ENCODE data around the gene FBN2.

FBN2 gene

DNA sequence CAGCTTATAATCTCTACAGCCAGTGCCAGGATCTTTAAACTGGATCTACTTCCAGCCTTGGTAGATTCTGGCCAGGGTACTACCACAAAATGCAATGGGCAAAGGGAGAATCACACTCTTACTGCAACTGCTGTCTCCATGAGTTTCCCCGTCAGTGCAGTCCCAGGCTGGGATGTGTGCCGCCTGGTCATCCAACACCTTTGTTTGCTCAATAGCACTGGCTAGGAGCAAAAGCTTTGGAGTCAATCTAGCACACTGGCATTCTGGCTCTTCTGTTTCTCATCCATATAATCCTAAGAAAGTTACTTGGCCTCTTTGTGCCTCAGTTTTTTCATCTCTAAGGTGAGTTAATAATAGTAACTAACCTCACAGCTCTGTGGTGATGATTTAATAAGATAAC lies 96.9 kb downstream of the FBN2 start:
- Histone ChIP-seq H3K4me2 (ENCODE audit: low read depth, low read length, poor library complexity, severe bottlenecking) (no peak overlapping the region), H3K79me2 (ENCODE audit: insufficient read depth, low read length) (no peaks in the 10 kb centered on the region), H3K36me3 (ENCODE audit: insufficient read depth, low read length) (no peaks in the 10 kb centered on the region), H3K9me2 (replicated peaks; ENCODE audit: low read depth, low read length) (no peaks in the 10 kb centered on the region), H3K9me3 (ENCODE audit: insufficient read depth, low read depth, low read length) (no peaks in the 10 kb centered on the region), H2AFZ (ENCODE audit: low read length) (no peak overlapping the region), H3K9ac (ENCODE audit: low read depth, low read length, poor library complexity, severe bottlenecking) (no peak overlapping the region), H3F3A (ENCODE audit: low read depth) (no peaks in the 10 kb centered on the region), H4K20me1 (ENCODE audit: insufficient read depth, low read length, poor library complexity, severe bottlenecking) (no peaks in the 10 kb centered on the region), H3K27me3 (ENCODE audit: insufficient read depth, low read length, poor library complexity, severe bottlenecking) (no peaks in the 10 kb centered on the region), H3K4me1 (ENCODE audit: insufficient read depth, low read length, poor library complexity, severe bottlenecking) (no peaks in the 10 kb centered on the region), H3K4me3 (ENCODE audit: low read length, poor library complexity, severe bottlenecking) (no peak overlapping the region)
- TF ChIP-seq, protein P1, sequence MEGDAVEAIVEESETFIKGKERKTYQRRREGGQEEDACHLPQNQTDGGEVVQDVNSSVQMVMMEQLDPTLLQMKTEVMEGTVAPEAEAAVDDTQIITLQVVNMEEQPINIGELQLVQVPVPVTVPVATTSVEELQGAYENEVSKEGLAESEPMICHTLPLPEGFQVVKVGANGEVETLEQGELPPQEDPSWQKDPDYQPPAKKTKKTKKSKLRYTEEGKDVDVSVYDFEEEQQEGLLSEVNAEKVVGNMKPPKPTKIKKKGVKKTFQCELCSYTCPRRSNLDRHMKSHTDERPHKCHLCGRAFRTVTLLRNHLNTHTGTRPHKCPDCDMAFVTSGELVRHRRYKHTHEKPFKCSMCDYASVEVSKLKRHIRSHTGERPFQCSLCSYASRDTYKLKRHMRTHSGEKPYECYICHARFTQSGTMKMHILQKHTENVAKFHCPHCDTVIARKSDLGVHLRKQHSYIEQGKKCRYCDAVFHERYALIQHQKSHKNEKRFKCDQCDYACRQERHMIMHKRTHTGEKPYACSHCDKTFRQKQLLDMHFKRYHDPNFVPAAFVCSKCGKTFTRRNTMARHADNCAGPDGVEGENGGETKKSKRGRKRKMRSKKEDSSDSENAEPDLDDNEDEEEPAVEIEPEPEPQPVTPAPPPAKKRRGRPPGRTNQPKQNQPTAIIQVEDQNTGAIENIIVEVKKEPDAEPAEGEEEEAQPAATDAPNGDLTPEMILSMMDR (conservative IDR thresholded peaks at IDR 0.05; ENCODE audit: low read length), result no peak
- no peak for TF ChIP-seq EZH2phosphoT487 (IDR thresholded peaks at IDR 0.05; ENCODE audit: borderline replicate concordance)

DNA sequence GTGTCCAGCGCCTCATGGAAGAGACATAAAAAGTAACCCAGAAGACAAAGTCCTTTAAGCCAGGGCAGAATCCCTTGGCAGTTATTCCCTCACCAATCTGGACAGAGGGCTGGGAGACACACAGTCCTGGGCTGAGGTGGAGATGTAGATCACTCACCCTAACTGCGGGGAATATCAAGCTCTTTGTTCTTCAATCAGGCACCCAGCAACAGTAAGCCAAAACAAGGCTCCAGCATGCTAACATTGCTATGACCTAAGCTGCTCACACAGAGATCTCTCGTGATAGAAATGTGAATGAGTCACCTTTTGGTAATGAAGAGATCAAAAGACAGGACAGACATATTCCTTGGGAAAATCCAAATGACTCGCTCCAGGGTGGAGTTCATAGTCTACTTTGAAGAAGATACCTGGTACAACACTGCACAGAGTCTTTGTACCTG lies 101.3 kb downstream of the FBN2 start:
- Histone ChIP-seq H3K9me2 (replicated peaks; ENCODE audit: low read depth, low read length) (no peaks in the 10 kb centered on the region), H3K4me1 (ENCODE audit: insufficient read depth, low read length, poor library complexity, severe bottlenecking) (no peaks in the 10 kb centered on the region), H3K27me3 (ENCODE audit: insufficient read depth, low read length, poor library complexity, severe bottlenecking) (no peaks in the 10 kb centered on the region), H3K79me2 (ENCODE audit: insufficient read depth, low read length) (no peaks in the 10 kb centered on the region), H3K36me3 (ENCODE audit: insufficient read depth, low read length) (no peaks in the 10 kb centered on the region), H3K4me2 (ENCODE audit: low read depth, low read length, poor library complexity, severe bottlenecking) (no peak overlapping the region), H3K9me3 (ENCODE audit: insufficient read depth, low read depth, low read length) (no peaks in the 10 kb centered on the region), H3F3A (ENCODE audit: low read depth) (no peaks in the 10 kb centered on the region), H2AFZ (ENCODE audit: low read length) (no peak overlapping the region), H4K20me1 (ENCODE audit: insufficient read depth, low read length, poor library complexity, severe bottlenecking) (no peaks in the 10 kb centered on the region), H3K9ac (ENCODE audit: low read depth, low read length, poor library complexity, severe bottlenecking) (no peak overlapping the region), H3K4me3 (ENCODE audit: low read length, poor library complexity, severe bottlenecking) (no peak overlapping the region)
- TF ChIP-seq, protein P1 (conservative IDR thresholded peaks at IDR 0.05; ENCODE audit: low read length), result no peak
- no peak for TF ChIP-seq EZH2phosphoT487 (IDR thresholded peaks at IDR 0.05; ENCODE audit: borderline replicate concordance)

DNA sequence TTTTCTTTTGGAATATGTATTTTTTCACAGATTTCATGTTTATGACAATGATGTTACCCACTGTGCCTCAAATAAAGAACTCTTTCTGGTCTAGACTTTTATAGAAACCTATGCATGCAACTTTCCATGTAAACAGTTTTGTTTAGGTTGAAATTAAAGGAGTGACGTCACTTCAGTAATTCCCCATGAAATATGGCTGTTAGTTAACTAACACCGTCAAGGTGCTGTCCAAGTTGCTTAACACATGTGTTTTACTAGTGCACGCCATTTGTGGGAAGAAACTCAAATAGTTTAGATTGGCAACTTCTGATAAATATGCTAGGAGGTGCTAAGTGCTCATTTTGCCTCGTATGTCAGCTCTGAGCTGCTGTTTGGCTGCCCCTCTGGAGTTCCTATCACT lies 102.2 kb downstream of the FBN2 start:
- H3K36me3 ChIP-seq (ENCODE audit: insufficient read depth, low read length), result no peaks in the 10 kb centered on the region

More for the DNA sequence above, 102.2 kb downstream of the FBN2 start:
- Histone ChIP-seq H3K27me3 (ENCODE audit: insufficient read depth, low read length, poor library complexity, severe bottlenecking) (no peaks in the 10 kb centered on the region), H3K9me3 (ENCODE audit: insufficient read depth, low read depth, low read length) (no peaks in the 10 kb centered on the region), H2AFZ (ENCODE audit: low read length) (no peak overlapping the region), H4K20me1 (ENCODE audit: insufficient read depth, low read length, poor library complexity, severe bottlenecking) (no peaks in the 10 kb centered on the region), H3K9me2 (replicated peaks; ENCODE audit: low read depth, low read length) (no peaks in the 10 kb centered on the region), H3K4me2 (ENCODE audit: low read depth, low read length, poor library complexity, severe bottlenecking) (no peak overlapping the region), H3F3A (ENCODE audit: low read depth) (no peaks in the 10 kb centered on the region), H3K79me2 (ENCODE audit: insufficient read depth, low read length) (no peaks in the 10 kb centered on the region), H3K4me3 (ENCODE audit: low read length, poor library complexity, severe bottlenecking) (no peak overlapping the region), H3K9ac (ENCODE audit: low read depth, low read length, poor library complexity, severe bottlenecking) (no peak overlapping the region), H3K4me1 (ENCODE audit: insufficient read depth, low read length, poor library complexity, severe bottlenecking) (no peaks in the 10 kb centered on the region)
- TF ChIP-seq, protein P1 (conservative IDR thresholded peaks at IDR 0.05; ENCODE audit: low read length), result no peak
- no peak for TF ChIP-seq EZH2phosphoT487 (IDR thresholded peaks at IDR 0.05; ENCODE audit: borderline replicate concordance)

All from Loucy (cell line).